Stimulated activated CD8-positive, alpha-beta memory T cell treated with anti-CD3 and anti-CD28 coated beads, Interleukin-4, amount 100 ng/mL, for 4 hours (primary cell): ENCODE results near the gene GTF2A2.

Source experiments
- DNase-seq, 2 donors: peaks; one replicate each; pipeline ENCODE4 v3.0.0-alpha.2; 2020; ENCODE audit warnings: low read depth in 2 of 2, low spot score in 1 of 2

GTF2A2 gene

DNA sequence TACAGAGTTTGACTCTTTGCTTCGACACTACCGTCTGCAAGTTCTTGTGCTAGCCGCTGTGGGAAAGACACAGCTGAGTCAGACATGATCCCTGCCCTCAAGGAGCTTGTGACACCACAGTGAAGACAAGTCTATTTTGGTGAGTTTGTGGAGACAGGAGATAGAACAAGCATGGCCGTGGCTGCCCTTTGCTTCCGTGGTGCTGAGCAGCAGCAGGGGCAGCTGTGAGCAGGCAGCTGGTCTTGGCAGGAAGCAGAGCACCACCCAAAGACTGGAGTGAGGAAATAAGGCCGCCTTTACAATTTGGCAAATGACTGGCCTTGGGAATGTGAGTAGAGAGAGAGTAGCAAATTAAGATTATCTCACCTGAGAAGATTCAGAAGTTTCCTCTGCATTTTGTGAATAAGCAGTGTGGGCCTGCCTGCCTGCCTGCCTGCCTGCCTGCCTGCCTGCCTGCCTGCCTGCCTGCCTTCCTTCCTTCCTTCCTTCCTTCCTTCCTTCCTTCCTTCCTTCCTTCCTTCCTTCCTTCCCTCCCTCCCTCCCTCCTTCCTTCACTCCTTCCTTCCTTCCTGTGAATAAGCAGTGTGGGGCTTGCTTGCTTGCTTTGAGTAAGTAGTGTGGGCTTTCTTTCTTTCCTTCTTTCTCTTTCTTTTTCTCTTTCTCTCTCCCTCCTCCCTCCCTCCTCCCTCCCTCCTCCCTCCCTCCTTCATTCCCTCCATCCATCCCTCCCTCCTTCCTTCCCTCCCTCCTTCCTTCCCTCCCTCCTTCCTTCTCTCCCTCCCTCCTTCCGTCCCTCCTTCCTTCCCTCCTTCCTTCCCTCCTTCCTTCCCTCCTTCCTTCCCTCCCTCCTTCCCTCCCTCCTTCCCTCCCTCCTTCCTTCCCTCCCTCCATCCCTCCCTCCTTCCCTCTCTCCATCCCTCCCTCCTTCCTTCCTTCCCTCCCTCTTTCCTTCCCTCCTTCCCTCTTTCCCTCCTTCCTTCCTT, 47.3 kb downstream of the GTF2A2 start:
- no peak for DNase-seq

DNA sequence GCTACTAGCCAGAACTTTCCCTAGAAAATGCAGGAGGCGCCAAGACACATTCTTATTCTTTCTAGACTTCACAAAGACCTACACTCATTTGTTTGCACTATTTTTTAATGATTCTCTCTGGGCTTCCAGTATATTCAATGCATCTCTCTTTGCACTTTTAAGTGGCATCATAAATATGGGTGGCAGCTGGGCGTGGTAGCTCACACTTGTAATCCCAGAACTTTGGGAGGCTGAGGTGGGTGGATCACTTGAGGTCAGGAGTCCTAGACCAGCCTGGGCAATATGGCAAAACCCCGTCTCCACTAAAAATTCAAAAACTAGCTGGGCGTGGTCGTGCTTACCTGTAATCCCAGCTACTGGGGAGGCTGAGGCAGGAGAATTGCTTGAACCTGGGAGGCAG, 51.3 kb downstream of the GTF2A2 start:
- DNase-seq: no peak

DNA sequence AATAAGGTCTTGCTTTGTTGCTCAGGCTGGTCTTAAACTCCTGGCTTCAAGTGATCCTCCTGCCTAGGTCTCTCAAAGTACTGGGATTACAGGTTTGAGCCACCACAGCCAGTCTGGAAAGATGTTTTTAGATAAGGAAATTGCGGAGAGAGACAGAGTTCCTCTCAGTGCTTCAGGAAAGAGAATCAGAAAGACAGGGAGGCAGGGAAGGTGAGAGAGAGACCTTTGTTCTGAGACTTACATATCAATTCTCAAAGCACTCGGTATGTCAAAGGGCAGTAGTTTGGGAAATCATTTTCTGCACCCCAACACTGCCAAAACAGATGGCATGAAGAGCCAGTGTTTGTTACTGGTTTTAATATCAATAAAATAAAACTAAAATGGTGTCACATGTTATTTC, 58.9 kb downstream of the GTF2A2 start:
- DNase-seq: no peak

DNA sequence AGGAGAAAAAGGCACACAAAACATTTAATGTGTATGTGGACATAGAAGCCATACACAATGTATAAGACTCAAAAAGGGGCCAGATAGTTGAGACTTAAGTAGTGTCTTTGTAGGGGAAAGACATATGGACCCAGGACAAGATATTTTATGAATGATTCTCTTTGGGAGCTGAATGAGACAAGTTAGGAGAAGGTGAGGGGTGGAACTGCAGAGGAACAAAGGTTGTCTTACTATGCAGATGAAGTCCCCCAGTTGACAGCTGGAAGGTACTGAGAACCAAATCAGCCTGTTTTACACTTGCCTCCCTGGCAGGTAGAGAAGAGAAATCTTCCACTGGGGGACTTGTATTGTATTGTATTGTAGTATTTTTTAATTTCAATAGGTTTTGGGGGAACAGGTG, 60.7 kb downstream of the GTF2A2 start:
- no peak for DNase-seq

DNA sequence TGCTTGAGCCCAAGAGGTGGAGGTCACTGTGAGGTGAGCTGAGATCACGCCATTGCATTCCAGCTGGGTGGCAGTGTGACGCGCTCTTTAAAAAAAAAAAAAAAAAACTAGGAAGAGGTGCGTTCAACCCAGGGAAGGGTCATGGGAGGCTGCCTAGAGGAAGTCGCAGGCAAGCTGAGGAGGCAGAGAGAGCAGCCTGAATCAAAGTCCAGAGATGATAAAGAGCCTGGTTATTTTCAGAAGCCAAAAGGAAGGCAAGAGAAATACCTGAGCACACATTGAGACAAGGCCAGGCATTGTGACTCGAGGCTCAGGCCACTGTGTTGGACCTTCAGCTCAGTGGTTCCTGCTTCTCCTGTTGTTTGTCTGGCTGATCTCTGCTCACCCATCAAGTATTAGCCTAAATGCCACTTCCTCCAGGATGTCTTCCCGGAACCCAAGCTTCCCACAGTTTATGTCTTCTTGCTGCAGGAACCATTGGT, 61.8 kb downstream of the GTF2A2 start:
- no peak for DNase-seq

DNA sequence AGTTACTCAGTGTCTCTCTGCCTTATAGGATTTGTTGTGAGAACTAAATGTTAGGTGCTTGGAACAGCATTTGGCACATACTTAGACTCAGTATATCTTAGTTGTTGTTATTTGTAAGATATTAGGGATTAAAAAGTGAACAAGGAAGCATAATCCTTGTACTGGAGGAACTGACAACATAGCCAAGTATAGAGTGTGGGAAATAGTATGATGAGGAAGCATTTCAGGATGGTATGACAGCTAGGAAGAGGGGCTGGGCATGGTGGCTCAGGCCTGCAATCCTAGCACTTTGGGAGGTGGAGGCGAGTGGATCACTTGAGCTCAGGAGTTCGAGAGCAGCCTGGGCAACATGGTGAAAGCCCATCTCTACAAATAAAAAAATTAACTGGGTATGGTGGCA, 62.3 kb downstream of the GTF2A2 start:
- DNase-seq: no peak

DNA sequence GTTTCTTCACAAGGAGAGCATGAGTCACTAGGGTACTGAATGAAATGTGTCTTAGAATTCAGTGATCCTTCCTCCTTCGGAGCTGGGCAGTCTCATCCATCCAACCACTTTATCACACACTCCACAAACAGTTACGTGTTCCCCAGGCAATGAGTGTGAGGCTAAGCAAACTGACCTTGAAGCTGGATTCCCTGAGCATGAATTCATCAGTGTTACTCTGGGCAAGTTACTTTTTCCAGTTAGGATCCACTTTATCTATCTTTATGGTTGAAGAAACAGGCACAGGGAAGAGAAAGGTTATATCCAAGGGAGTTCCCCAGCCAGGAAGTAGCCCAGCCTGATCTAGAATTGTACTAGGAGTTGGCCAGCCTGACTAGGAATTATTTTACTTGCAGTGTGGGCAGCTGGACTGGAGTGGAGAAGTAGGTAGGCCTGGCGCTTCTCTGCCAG, 62.8 kb downstream of the GTF2A2 start:
- no peak for DNase-seq

DNA sequence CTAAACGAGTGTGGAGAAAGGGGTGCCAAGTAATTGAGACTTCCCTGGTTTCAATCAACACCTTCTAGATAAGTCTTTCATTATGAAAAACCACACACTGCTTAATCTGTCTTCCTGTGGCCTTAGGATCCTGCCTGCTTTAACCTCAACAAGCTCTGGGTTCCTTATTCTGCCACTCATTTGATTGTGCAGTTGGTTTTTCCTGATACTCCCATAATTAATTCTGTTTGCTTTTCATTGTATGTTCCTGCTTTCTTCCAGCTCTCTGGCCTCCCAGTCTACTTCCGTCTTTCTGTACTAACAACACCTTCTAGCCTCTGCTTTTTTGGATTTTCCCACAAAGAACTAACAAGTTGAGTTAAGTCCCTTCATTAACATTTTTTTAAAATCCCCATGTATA, 66.0 kb downstream of the GTF2A2 start:
- DNase-seq: no peak

DNA sequence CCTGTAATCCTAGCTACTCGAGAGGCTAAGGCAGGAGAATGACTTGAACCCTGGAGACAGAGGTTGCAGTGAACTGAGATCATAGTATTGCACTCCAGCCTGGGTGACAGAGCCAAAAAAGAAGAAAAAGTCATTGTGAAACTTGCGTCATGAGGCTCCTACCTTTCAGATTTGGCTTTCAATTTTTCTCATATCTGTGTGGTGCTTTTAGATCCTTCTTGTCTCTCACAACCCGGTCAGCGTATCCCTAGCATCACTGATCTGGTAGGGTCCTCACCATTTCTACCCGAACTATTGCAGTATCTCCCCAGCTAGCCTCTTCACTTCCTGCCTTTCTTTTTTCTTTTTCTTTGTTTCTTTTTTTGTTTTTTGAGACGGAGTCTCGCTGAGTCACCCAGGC, 67.3 kb downstream of the GTF2A2 start:
- DNase-seq: no peak
